ENCODE results near the gene ANKS1B. TPM values are rescaled to one million over a fixed set of nuclear protein-coding genes. Genes with fewer than 3 reads are reported as not detected.
A peak's percentile ranks its signal among the peaks of the same experiment; 100 is the strongest.
"Not testable (repeated sequence)": the region's sequence is repeated elsewhere in the genome, so short reads cannot be mapped to it uniquely, and the experiment has no call there.

Gene ANKS1B
- total and polyA plus RNA-seq, 7 donors: 1.0 to 57.3 (median 30.1) TPM; not detected in 1

- Histone ChIP-seq H3K36me3 (no peaks in the 10 kb centered on the region), H3K27ac (no peak overlapping the region), H3K4me3 (no peak overlapping the region), H3K9me3 (no peaks in the 10 kb centered on the region), H3K4me1 (no peaks in the 10 kb centered on the region), H3K27me3 (no peaks in the 10 kb centered on the region)
- TF ChIP-seq CTCF (IDR thresholded peaks at IDR 0.05) (no peak), POLR2AphosphoS5 (IDR thresholded peaks at IDR 0.05) (no peak), EP300 (IDR thresholded peaks at IDR 0.05) (no peak), POLR2A (IDR thresholded peaks at IDR 0.05) (no peak)
- DNase-seq: no peak
- WGBS, 2 donors: 9 to 30% methylated on average over 1 of the region's 1 CpG
- intact Hi-C loops (cut with DNase I): no loop called here
These were observed 654.5 kb downstream of the ANKS1B start for GRCh38 chr12:99330216-99330615.

GRCh38 chr12:99321210-99321609, 663.5 kb downstream of the ANKS1B start:
- H3K27me3 ChIP-seq; H3K4me3 ChIP-seq; H3K36me3 ChIP-seq; H3K4me1 ChIP-seq; H3K27ac ChIP-seq; H3K9me3 ChIP-seq; intact Hi-C loops (cut with DNase I): not testable (repeated sequence)
- DNase-seq: peak; percentile 45
- 91 to 94% methylated on average over 9 of the region's 9 CpGs for WGBS, 2 donors

- Histone ChIP-seq H3K9me3 (peaks cover 0 to 2% (median 0%) of the 10 kb centered on the region in 4 donors), H3K36me3 (no peaks in the 10 kb centered on the region), H3K4me3 (no peak overlapping the region), H3K27me3 (no peaks in the 10 kb centered on the region), H3K27ac (no peak overlapping the region), H3K4me1 (no peaks in the 10 kb centered on the region)
- no peak for DNase-seq
- TF ChIP-seq EP300 (IDR thresholded peaks at IDR 0.05): no peak
- TF ChIP-seq POLR2A (IDR thresholded peaks at IDR 0.05): no peak
- TF ChIP-seq CTCF (IDR thresholded peaks at IDR 0.05): no peak
- TF ChIP-seq POLR2AphosphoS5 (IDR thresholded peaks at IDR 0.05): no peak
- intact Hi-C loops (cut with DNase I): no loop called here
- WGBS, 2 donors: 88 to 94% methylated on average over 1 of the region's 1 CpG
These were observed 673.4 kb downstream of the ANKS1B start for GRCh38 chr12:99311373-99311772.

- no peak for DNase-seq
- Histone ChIP-seq H3K36me3 (no peaks in the 10 kb centered on the region), H3K4me3 (no peak overlapping the region), H3K4me1 (no peaks in the 10 kb centered on the region), H3K27ac (no peak overlapping the region), H3K9me3 (peaks cover 0 to under 1% (median 0%) of the 10 kb centered on the region in 4 donors), H3K27me3 (no peaks in the 10 kb centered on the region)
- intact Hi-C loops (cut with DNase I): no loop called here
- WGBS, 2 donors: 49 to 69% methylated on average over 2 of the region's 2 CpGs
- TF ChIP-seq EP300 (IDR thresholded peaks at IDR 0.05) (no peak), CTCF (IDR thresholded peaks at IDR 0.05) (no peak), POLR2A (IDR thresholded peaks at IDR 0.05) (no peak), POLR2AphosphoS5 (IDR thresholded peaks at IDR 0.05) (no peak)
These were observed 674.9 kb downstream of the ANKS1B start for GRCh38 chr12:99309812-99310211.

GRCh38 chr12:99302874-99303273, 681.9 kb downstream of the ANKS1B start:
- intact Hi-C loops (cut with DNase I): no loop called here
- H3K36me3 ChIP-seq: no peaks in the 10 kb centered on the region
- no peaks in the 10 kb centered on the region for H3K27me3 ChIP-seq
- no peaks in the 10 kb centered on the region for H3K9me3 ChIP-seq
- TF ChIP-seq POLR2AphosphoS5 (IDR thresholded peaks at IDR 0.05) (no peak), POLR2A (IDR thresholded peaks at IDR 0.05) (no peak), CTCF (IDR thresholded peaks at IDR 0.05) (no peak), EP300 (IDR thresholded peaks at IDR 0.05) (no peak)
- no peaks in the 10 kb centered on the region for H3K4me1 ChIP-seq
- DNase-seq: no peak
- no peak overlapping the region for H3K27ac ChIP-seq
- 77 to 96% methylated on average over 2 of the region's 2 CpGs for WGBS, 2 donors
- no peak overlapping the region for H3K4me3 ChIP-seq
